GM18870 (cell line): ENCODE measurements around the gene PVALB.

Experiments
- ATAC-seq: cut with Tn5 transposase; IDR thresholded peaks from one replicate; pipeline ENCODE4 v1.9.1; 2021; ENCODE audit warnings: moderate library complexity; ENCODE audit not compliant: unreplicated experiment

PVALB gene

GRCh38 chr22:36846949-36847348, 30.1 kb upstream of the PVALB start:
- no peak for ATAC-seq

- no peak for ATAC-seq
Measured at GRCh38 chr22:36846271-36846670, 29.4 kb upstream of the PVALB start.

GRCh38 chr22:36840106-36840505, 23.3 kb upstream of the PVALB start:
- ATAC-seq = no peak

- no peak for ATAC-seq
Measured at GRCh38 chr22:36839356-36840073, 22.7 kb upstream of the PVALB start.

GRCh38 chr22:36838119-36839030, 21.5 kb upstream of the PVALB start:
- no peak for ATAC-seq

GRCh38 chr22:36835903-36836302, 19.1 kb upstream of the PVALB start:
- no peak for ATAC-seq

GRCh38 chr22:36833073-36833472, 16.2 kb upstream of the PVALB start:
- no peak for ATAC-seq

- ATAC-seq = no peak
Measured at GRCh38 chr22:36831717-36832116, 14.9 kb upstream of the PVALB start.

- no peak for ATAC-seq
Measured at GRCh38 chr22:36831206-36831605, 14.4 kb upstream of the PVALB start.

GRCh38 chr22:36830601-36831000, 13.8 kb upstream of the PVALB start:
- no peak for ATAC-seq

- ATAC-seq = no peak
Measured at GRCh38 chr22:36829370-36830002, 12.7 kb upstream of the PVALB start.

- no peak for ATAC-seq
Measured at GRCh38 chr22:36828815-36829214, 12.0 kb upstream of the PVALB start.

GRCh38 chr22:36826262-36826661, 9.4 kb upstream of the PVALB start:
- ATAC-seq = no peak

- no peak for ATAC-seq
Measured at GRCh38 chr22:36824655-36825054, 7.8 kb upstream of the PVALB start.

- no peak for ATAC-seq
Measured at GRCh38 chr22:36823186-36823839, 6.5 kb upstream of the PVALB start.

- ATAC-seq = no peak
Measured at GRCh38 chr22:36822581-36822980, 5.7 kb upstream of the PVALB start.

- ATAC-seq = no peak
Measured at GRCh38 chr22:36819112-36819511, 2.3 kb upstream of the PVALB start.

- ATAC-seq = no peak
Measured at GRCh38 chr22:36818010-36818642, 1.3 kb upstream of the PVALB start.

- ATAC-seq = no peak
Measured at GRCh38 chr22:36817525-36817848, 652 bp upstream of the PVALB start.

- ATAC-seq = no peak
Measured at GRCh38 chr22:36816339-36816635, 548 bp downstream of the PVALB start.
